K562 (cell line): ENCODE results near the gene FRMD3. TPM values are rescaled to one million over a fixed set of nuclear protein-coding genes. Genes with fewer than 3 reads are reported as not detected.

Experiments
- ATAC-seq: fragments of 200-7000 bp; cut with Tn5 transposase; 3 replicates; pipeline ENCODE4 v1.9.1; 2020; ENCODE audit warnings: moderate library complexity
- BruUV-seq: library from RNA; stranded (reverse); fragments of 400-500 nt; replicated peaks from 2 replicates; lab custom pipeline; 2021; lab: Mats Ljungman, UMichigan
- CTCF ChIA-PET: fragments of 300-600 bp; formaldehyde crosslinking; extraction: SDS; loops from one replicate; lab custom pipeline; 2021; ENCODE audit warnings: low intra/inter-chr PET ratio; lab: Yijun Ruan, JAX
- POLR2A ChIA-PET: fragments of 300-600, 350-650 bp; sonication (Branson Sonifier 250); formaldehyde crosslinking; extraction: SDS; loops from one replicate; lab custom pipeline; 2021; ENCODE audit warnings: antibody characterized with exemption, inconsistent platforms; lab: Yijun Ruan, JAX
- DNase-seq, 4 experiments: peaks; one replicate each; pipeline versions ENCODE4 v3.0.0 to v3.0.0-alpha.2; 2011 to 2018; ENCODE audit warnings: low spot score in 3 of 4, mixed read lengths in 3 of 4; ENCODE audit errors: extremely low read depth in 1 of 4
- FAIRE-seq: peaks from 2 replicates; lab custom pipeline; 2011; peaks lifted over from hg19 to GRCh38; lab: Jason Lieb, UNC
- H2AFZ ChIP-seq: 2 replicates; pipeline ENCODE4 v1.6.0; 2011; ENCODE audit warnings: low read depth, low read length, control low read depth, inconsistent platforms
- H3K27ac ChIP-seq: fragments of 200-600 bp; 3 replicates; pipeline ENCODE4 v1.8.0; 2011; ENCODE audit warnings: low read depth, mild to moderate bottlenecking, control low read depth, inconsistent platforms, low read length, moderate library complexity, mixed read lengths; ENCODE audit errors: extremely low read depth
- H3K27me3 ChIP-seq, 2 experiments: fragments of 300-600 bp in 1 of 2; 2 replicates in 1 of 2; 3 replicates in 1 of 2; pipeline versions ENCODE4 v1.6.0 to v1.8.0; 2011; ENCODE audit warnings: inconsistent platforms in 2 of 2, low read length in 2 of 2, mild to moderate bottlenecking in 1 of 2, mixed read lengths in 1 of 2, moderate library complexity in 1 of 2; ENCODE audit not compliant: control insufficient read depth in 2 of 2, insufficient read depth in 2 of 2
- H3K36me3 ChIP-seq: fragments of 300-600 bp; 3 replicates; pipeline ENCODE4 v1.8.0; 2011; ENCODE audit warnings: mild to moderate bottlenecking, low read length, inconsistent platforms; ENCODE audit not compliant: control insufficient read depth, insufficient read depth
- H3K4me1 ChIP-seq, 2 experiments: fragments of 200-600 bp in 1 of 2; replicated peaks in 1 of 2; 2 replicates in 1 of 2; 3 replicates in 1 of 2; pipeline versions ENCODE4 v1.5.1 to v1.8.0; 2011; ENCODE audit warnings: inconsistent platforms in 2 of 2, low read length in 2 of 2, mild to moderate bottlenecking in 1 of 2, mixed read lengths in 1 of 2, moderate library complexity in 1 of 2; ENCODE audit not compliant: control insufficient read depth in 2 of 2, insufficient read depth in 2 of 2
- H3K4me2 ChIP-seq: 2 replicates; pipeline ENCODE4 v1.6.1; 2011; ENCODE audit warnings: low read length, control low read depth, inconsistent platforms, mixed read lengths; ENCODE audit not compliant: insufficient read depth
- H3K4me3 ChIP-seq: fragments of 200-600 bp; sonication (generic), shearing (Covaris generic); 2 replicates; pipeline ENCODE4 v1.5.1; 2016; ENCODE audit warnings: control low read depth, inconsistent platforms
- H3K79me2 ChIP-seq: fragments of 200-600 bp; 3 replicates; pipeline ENCODE4 v1.8.0; 2011; ENCODE audit warnings: low read length, inconsistent platforms; ENCODE audit not compliant: control insufficient read depth, insufficient read depth
- H3K9ac ChIP-seq, 2 experiments: 2 replicates each; pipeline versions ENCODE4 v1.6.0 to v1.6.1; 2011; ENCODE audit warnings: low read depth in 2 of 2, low read length in 2 of 2, control low read depth in 1 of 2, inconsistent platforms in 1 of 2, mild to moderate bottlenecking in 1 of 2, mixed read lengths in 1 of 2; ENCODE audit not compliant: insufficient read depth in 1 of 2
- H3K9me1 ChIP-seq: one replicate; pipeline ENCODE4 v1.6.0; 2011; ENCODE audit warnings: inconsistent platforms, mild to moderate bottlenecking, low read length, moderate library complexity; ENCODE audit not compliant: control insufficient read depth, insufficient read depth
- H3K9me3 ChIP-seq: replicated peaks from 2 replicates; pipeline ENCODE4 v1.5.1; 2011; ENCODE audit warnings: low read depth, low read length, inconsistent platforms; ENCODE audit not compliant: control insufficient read depth, insufficient read depth
- H4K20me1 ChIP-seq: replicated peaks from 2 replicates; pipeline ENCODE4 v1.6.1; 2011; ENCODE audit warnings: low read length, inconsistent platforms, mixed read lengths; ENCODE audit not compliant: control insufficient read depth, insufficient read depth
- ATF6 ChIP-seq: sonication (generic); formaldehyde crosslinking; IDR thresholded peaks from 2 replicates; pipeline ENCODE4 v1.4.0; 2020; ENCODE audit warnings: mild to moderate bottlenecking, missing genetic modification reagents
- CCAR2 ChIP-seq: fragments of 200-400 bp; formaldehyde crosslinking; IDR thresholded peaks from 2 replicates; pipeline ENCODE4 v1.6.1; 2017; ENCODE audit warnings: mild to moderate bottlenecking, low read depth, low read length
- CREB3 ChIP-seq: fragments of 450-650 bp; conservative IDR thresholded peaks from 2 replicates; pipeline ENCODE4 v1.6.1; 2016; ENCODE audit warnings: missing genetic modification characterization, low read depth, mild to moderate bottlenecking, missing compliant biosample characterization, moderate library complexity
- DLX4 ChIP-seq: fragments of 250-450 bp; sonication (Bioruptor Pico); IDR thresholded peaks from 2 replicates; pipeline ENCODE4 v1.6.1; 2021; ENCODE audit warnings: mild to moderate bottlenecking
- GTF2A2 ChIP-seq: IDR thresholded peaks from 2 replicates; pipeline ENCODE4 v1.6.1; 2016; ENCODE audit warnings: mild to moderate bottlenecking, missing genetic modification characterization, missing compliant biosample characterization
- LARP7 ChIP-seq: fragments of 450-650 bp; IDR thresholded peaks from 2 replicates; pipeline ENCODE4 v1.6.1; 2016
- POLR2AphosphoS2 ChIP-seq: IDR thresholded peaks from 2 replicates; pipeline ENCODE4 v1.6.1; 2012; ENCODE audit warnings: low read length, improper control_type of control experiment
- POU5F1 ChIP-seq: fragments of 150-350 bp; IDR thresholded peaks from 2 replicates; pipeline ENCODE4 v1.6.1; 2014; ENCODE audit warnings: borderline replicate concordance, low read length, low read depth, mild to moderate bottlenecking; ENCODE audit not compliant: partially characterized antibody
- PRMT5 ChIP-seq: sonication (generic); formaldehyde crosslinking; IDR thresholded peaks from 2 replicates; pipeline ENCODE4 v1.5.0; 2020; ENCODE audit warnings: missing genetic modification reagents
- WGBS: fragments of 100-300 bp; shearing (Covaris generic); methylation state at CpG from one replicate; pipeline ENCODE4 v1.1.6; 2016; ENCODE audit warnings: low coverage, mixed read lengths; ENCODE audit not compliant: insufficient coverage; ENCODE audit errors: missing lambda C conversion rate; 5-methylcytosine and 5-hydroxymethylcytosine counted together
- in situ Hi-C: fragments of 300-500 bp; cut with MboI; formaldehyde crosslinking; loops from 4 replicates; pipeline ENCODE4 v1.15.0; 2018; ENCODE audit warnings: inconsistent platforms, mixed read lengths
- intact Hi-C: fragments of 100-400 bp; cut with micrococcal nuclease; formaldehyde crosslinking; loops from 2 replicates; pipeline ENCODE4 v1.14.2; 2022
- polyA plus RNA-seq, 8 experiments: library from polyadenylated mRNA; depleted of rRNA in 4 of 8; stranded (reverse) in 5 of 8; unstranded in 3 of 8; fragments of >200 nt; fragmentation: Nextera tagmentation in 2 of 8; fragmentation: Illumina TruSeq in 1 of 8; extraction: Ambion mirVana in 2 of 8; extraction: Trizol in 1 of 8; gene quantifications; 2 replicates each; pipeline versions ENCODE4 v1.2.1 to v1.2.3, GENCODE V29; 2011 to 2014; ENCODE audit warnings: inconsistent platforms in 1 of 8, missing spikeins in 1 of 8
- total RNA-seq, 7 experiments: library from RNA; depleted of rRNA in 6 of 7; stranded (reverse); fragments of >200 nt in 6 of 7; fragmentation: Illumina TruSeq in 2 of 7; extraction: Trizol in 2 of 7; gene quantifications; 2 replicates each; pipeline versions ENCODE4 v1.2.1 to v1.2.3, GENCODE V29; 2011 to 2021; ENCODE audit warnings: low replicate concordance in 1 of 7

The FRMD3 gene
- total and polyA plus RNA-seq, 9 of the 15 experiments (the other 6 are each of a cell fraction or from before 2014, with no cell fraction given) = 0.09 to 0.51 (median 0.21) TPM

- H3K4me2 ChIP-seq = no peak overlapping the region
- H3K9me3 ChIP-seq = no peaks in the 10 kb centered on the region
- H3K9me1 ChIP-seq = no peaks in the 10 kb centered on the region
- H4K20me1 ChIP-seq = no peaks in the 10 kb centered on the region
- H3K27me3 ChIP-seq = no peaks in the 10 kb centered on the region
- no peak overlapping the region for H3K27ac ChIP-seq
- no peak overlapping the region for H2AFZ ChIP-seq
- 0% methylated on average over 5 of the region's 5 CpGs for WGBS
- no peak for FAIRE-seq
- in situ Hi-C loops (no loop called here), intact Hi-C loops (no loop called here)
- CTCF ChIA-PET = no interaction called here
- H3K36me3 ChIP-seq = no peaks in the 10 kb centered on the region
- H3K4me1 ChIP-seq = no peaks in the 10 kb centered on the region
- TF ChIP-seq POLR2AphosphoS2 = no peak
- no peak for ATAC-seq
- H3K4me3 ChIP-seq = no peak overlapping the region
- no TSS peak for BruUV-seq
- no peaks in the 10 kb centered on the region for H3K79me2 ChIP-seq
- no peak for DNase-seq
- H3K9ac ChIP-seq = no peak overlapping the region
- POLR2A ChIA-PET = no interaction called here
Measured at GRCh38 chr9:83257937-83258891, 280.0 kb downstream of the FRMD3 start.

GRCh38 chr9:83247732-83248131, 290.5 kb downstream of the FRMD3 start:
- Histone ChIP-seq H3K9me3 (no peaks in the 10 kb centered on the region), H3K27ac (no peak overlapping the region), H3K79me2 (no peaks in the 10 kb centered on the region), H3K27me3 (no peaks in the 10 kb centered on the region), H3K36me3 (no peaks in the 10 kb centered on the region), H3K4me2 (no peak overlapping the region), H3K4me1 (no peaks in the 10 kb centered on the region), H2AFZ (no peak overlapping the region), H3K4me3 (no peak overlapping the region), H3K9ac (no peak overlapping the region), H3K9me1 (no peaks in the 10 kb centered on the region), H4K20me1 (no peaks in the 10 kb centered on the region)
- 0% methylated on average over 2 of the region's 4 CpGs for WGBS
- BruUV-seq = no TSS peak
- CTCF ChIA-PET = no interaction called here
- ATAC-seq (no peak), FAIRE-seq (no peak), DNase-seq (no peak)
- intact Hi-C loops (no loop called here), in situ Hi-C loops (no loop called here)
- POLR2A ChIA-PET = interaction anchor here (0.6 kb wide), 1 partner anchor 256 kb away, joined by 3 read pairs; no protein-coding TSS in a partner anchor
- TF ChIP-seq PRMT5 (CRISPR knock-in tag) (no peak), CREB3 (tag) (no peak), POU5F1 (no peak), LARP7 (no peak), GTF2A2 (no peak), ATF6 (CRISPR knock-in tag) (no peak), CCAR2 (no peak), DLX4 (CRISPR knock-in tag) (no peak)
